ENCODE results near the gene TMEM151B. TPM values are rescaled to one million over a fixed set of nuclear protein-coding genes. Genes with fewer than 3 reads are reported as not detected.
A peak's percentile ranks its signal among the peaks of the same experiment; 100 is the strongest.

Gene TMEM151B
- total and polyA plus RNA-seq, 2 of the 13 experiments (the other 11 are each of a cell fraction or from before 2014, with no cell fraction given): not detected

- no peak for TF ChIP-seq NR0B2 (CRISPR knock-in tag; IDR thresholded peaks at IDR 0.05)
- peak; percentile 74; the same call in 1 of the 2 replicates for TF ChIP-seq ZKSCAN5 (CRISPR knock-in tag; IDR thresholded peaks at IDR 0.05)
- TF ChIP-seq NR2F1 (CRISPR knock-in tag; IDR thresholded peaks at IDR 0.05): peak in 1 of 2 experiments; percentile 35; a peak in 2 of 4 replicates
- TF ChIP-seq ZSCAN30 (CRISPR knock-in tag; IDR thresholded peaks at IDR 0.05): no peak
- TF ChIP-seq ZNF816 (CRISPR knock-in tag; IDR thresholded peaks at IDR 0.05; ENCODE audit: borderline replicate concordance): peak; percentile 71; the same call in 1 of the 2 replicates
- TF ChIP-seq PATZ1 (CRISPR knock-in tag; IDR thresholded peaks at IDR 0.05): no peak
- TF ChIP-seq MAFF (IDR thresholded peaks at IDR 0.05; ENCODE audit: low read depth, low read length): peak; percentile 42; the same call in 1 of the 2 replicates
- no peak for TF ChIP-seq E2F2 (CRISPR knock-in tag; IDR thresholded peaks at IDR 0.05; ENCODE audit: borderline replicate concordance)
- TF ChIP-seq RFXANK (CRISPR knock-in tag; IDR thresholded peaks at IDR 0.05): no peak
- TF ChIP-seq ZNF232 (CRISPR knock-in tag; IDR thresholded peaks at IDR 0.05; ENCODE audit: borderline replicate concordance): 0 out of 2 replicates have a peak, but pooled peaks have one; percentile 7
- 0 out of 2 replicates have a peak, but pooled peaks have one; percentile 19 for TF ChIP-seq MTERF4 (CRISPR knock-in tag; IDR thresholded peaks at IDR 0.05)
- peak; percentile 49 for TF ChIP-seq ZNF230 (CRISPR knock-in tag; IDR thresholded peaks at IDR 0.05)
- peak; percentile 87 for TF ChIP-seq ZFP91 (CRISPR knock-in tag; IDR thresholded peaks at IDR 0.05; ENCODE audit: borderline replicate concordance)
- no peak for TF ChIP-seq ZNF441 (CRISPR knock-in tag; IDR thresholded peaks at IDR 0.05; ENCODE audit: borderline replicate concordance)
- no peak for TF ChIP-seq ZNF652 (CRISPR knock-in tag; IDR thresholded peaks at IDR 0.05; ENCODE audit: borderline replicate concordance, low read depth)
- TF ChIP-seq PAXIP1 (CRISPR knock-in tag; conservative IDR thresholded peaks at IDR 0.05): peak; percentile 44
- TF ChIP-seq KAT8 (CRISPR knock-in tag; IDR thresholded peaks at IDR 0.05): peak; percentile 67; the same call in 1 of the 2 replicates
- TF ChIP-seq NAIF1 (CRISPR knock-in tag; IDR thresholded peaks at IDR 0.05; ENCODE audit: borderline replicate concordance): no peak
These were observed 33.0 kb upstream of the TMEM151B start (continued) for GRCh38 chr6:44237021-44237812.

Data from HepG2 (cell line).